Hematopoietic multipotent progenitor cell treated with erythropoietin and hydrocortisone succinate and interleukin-3 and kit ligand, for 17 days (in vitro differentiated cells): ENCODE data around the gene SORCS3.

Experiments used
- DNase-seq: peaks from one replicate; pipeline ENCODE4 v3.0.0-alpha.2; 2015; ENCODE audit warnings: low spot score

SORCS3 gene

DNA sequence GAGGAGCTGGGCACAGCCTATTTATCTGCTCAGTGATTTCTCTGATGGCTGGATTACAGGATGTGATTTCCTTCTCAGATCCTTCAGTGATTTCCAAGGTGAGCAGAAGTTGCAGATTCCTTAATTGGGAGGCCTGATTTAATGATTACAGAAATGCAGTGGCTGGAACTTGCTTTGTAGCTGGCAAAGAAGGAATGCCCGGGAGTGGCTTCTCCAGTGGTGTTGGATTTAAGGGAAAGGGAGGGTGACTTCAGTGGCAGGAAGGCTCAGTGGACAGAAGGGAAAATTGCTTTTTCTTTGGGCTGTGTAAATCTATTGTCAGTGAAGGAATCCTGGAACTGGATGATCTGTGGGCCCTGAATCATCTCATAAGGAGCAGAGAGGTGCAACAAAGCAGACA is 5.1 kb downstream of the SORCS3 start:
- no peak for DNase-seq

DNA sequence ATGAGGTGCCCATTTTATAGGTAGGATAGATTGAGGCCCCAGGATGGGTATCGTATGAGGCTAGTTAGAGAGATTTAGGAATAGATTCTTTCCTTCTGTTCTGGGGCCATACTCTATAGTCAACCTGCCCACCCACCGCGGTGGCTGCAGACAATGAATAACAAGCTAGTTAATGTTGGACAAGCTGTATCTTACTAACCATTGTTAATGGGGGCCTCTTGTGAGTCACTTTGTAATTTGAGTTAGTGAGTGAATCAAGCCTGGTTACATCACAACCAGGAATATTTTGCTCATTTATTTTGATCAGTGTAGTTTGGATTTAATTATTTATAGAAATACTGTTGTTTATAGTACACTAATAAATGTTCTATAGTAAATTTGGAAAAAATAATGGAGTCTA is 7.3 kb downstream of the SORCS3 start:
- no peak for DNase-seq

DNA sequence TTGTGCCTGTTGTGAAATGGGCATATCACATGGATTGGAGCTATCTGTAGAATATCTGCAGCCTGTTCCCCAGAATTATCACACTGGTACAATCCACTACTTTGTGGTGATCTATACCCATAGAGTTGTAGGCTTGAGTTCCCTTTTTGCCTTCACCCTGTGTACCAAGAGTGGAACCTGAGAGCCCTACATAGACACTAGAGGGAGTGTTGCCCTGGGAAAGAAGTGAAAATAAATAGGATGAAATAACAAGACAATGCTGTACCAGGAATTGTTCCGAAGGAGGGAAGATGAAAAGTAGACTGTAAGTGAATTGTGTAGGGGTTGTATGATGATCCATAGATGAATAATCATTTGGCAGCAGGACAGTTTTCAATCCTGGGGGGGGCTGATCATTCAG is 9.0 kb downstream of the SORCS3 start:
- no peak for DNase-seq

DNA sequence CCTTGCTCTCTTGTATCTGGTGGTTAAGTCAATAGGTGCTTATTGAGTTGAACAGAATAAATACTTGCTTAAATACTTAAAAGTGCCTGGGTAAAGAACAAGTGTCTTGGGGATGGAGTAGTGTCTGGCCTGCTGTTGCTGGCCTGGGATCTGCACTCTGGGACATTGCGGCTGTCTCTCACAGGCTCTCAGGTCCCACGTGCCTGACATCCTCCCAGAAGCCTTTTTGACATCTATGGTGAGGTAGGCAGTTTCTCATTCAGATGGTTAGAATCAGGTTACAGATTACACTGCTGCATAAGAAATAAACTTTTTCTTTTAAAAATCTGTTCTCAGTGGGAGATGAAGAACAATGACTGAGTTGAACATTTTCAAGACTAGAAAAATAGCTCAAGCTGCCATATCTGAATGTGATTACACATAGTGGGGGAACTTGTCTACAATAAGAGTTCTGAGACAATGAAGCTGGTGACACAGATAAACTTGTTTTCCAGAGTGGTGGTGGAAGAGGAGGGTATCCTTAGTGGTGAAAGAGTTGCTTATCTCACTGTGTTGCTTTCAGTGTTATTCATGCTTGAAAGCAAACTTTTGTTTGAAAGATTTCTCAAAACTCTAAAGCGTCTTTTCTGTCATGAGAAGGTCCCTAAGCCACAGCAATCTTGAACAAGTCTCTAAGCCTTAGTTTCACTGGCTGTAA is 9.7 kb downstream of the SORCS3 start:
- DNase-seq = no peak

DNA sequence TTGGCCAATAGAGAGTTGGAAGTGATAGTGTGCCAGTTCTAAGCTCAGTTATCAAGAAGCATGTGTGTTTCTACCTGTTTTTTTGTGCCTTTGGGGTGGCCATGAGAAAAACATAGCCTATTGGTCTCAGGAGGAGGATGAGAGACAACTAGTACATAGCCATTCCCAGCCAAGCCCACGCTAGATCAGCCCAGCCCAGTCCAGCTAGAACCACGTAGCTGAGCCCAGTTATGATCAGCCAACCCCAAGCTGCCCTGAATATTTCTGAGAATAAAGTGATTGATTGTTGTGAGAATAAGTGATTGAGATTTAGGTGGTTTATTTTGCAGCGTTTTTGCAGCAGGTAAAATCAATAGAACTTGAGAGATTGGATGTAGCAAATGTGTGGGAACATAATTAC is 15.9 kb downstream of the SORCS3 start:
- no peak for DNase-seq

DNA sequence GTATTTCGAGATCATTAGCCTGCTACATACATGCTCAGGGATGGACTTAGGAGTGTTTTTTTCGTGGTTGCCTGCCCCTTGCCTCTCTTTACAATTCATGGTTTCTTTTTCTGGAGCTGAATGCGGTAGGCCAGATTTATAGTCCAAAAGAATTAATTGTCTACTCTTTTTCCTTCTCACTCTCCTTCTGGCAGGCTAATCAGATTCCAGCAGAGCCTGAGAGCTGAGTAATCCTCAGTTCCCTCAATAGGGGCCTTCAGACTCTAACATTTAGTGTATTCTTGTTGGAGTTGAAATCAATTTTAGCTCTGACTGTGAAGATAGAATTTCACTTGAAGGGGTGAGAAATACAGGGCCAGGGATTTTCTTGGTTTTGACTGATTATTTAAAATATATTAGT is 16.4 kb downstream of the SORCS3 start:
- no peak for DNase-seq

DNA sequence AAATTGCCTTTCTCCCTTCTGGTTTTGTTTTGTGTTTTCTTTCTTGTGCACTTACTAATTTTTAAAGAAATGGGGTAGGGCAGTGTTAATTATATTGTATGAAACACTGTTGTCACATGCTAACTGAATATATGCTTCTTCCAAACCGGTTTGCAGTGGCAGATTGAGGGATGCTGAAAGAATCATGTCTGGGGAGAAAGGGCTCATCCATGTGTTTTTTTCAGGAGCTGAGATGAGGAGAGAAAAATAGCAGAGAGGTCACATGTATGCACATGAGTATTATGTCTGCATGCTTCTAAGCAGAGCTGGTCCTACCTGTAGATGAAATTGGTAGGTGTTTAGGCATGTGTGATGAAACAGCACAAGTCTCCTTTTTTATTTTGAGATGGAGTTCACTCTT is 17.0 kb downstream of the SORCS3 start:
- no peak for DNase-seq

DNA sequence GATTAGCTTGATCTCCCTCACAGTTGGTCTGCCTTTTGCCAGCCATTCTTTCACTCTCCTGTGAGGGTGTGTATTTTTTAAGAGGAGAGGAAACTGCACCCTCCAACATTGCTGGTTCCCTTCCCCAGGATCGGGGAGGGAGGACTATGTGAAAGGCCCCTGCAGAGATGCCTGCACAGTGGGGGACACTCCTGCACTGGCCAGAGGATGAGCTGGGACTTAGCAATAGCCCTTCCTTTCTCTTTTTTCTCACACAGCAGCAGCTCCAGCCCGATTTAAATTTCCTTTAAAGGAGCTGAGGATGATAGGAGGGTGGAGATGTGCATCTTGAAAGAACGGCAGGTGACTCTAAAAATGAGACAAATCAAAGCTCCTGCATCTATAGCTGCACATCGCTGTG is 18.7 kb downstream of the SORCS3 start:
- DNase-seq = no peak

DNA sequence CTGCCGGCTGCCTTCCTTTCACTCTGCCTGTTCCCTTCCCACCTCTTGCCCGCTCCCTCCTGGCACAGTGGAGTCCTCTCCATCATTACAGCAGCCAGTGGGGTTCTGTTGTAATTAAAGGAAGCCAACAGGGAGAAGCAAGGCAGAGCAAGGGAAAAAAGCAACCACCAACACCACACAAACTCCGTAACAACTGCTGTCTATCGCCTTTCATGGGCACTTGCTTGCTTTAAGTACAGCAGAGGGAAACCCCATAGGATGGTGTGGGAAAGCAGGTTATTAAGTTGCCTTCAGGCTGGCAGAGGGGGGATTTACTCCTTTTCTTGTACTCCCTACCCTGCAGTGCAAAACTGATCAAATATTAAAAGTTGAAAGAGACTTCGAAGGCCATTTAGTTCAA is 22.0 kb downstream of the SORCS3 start:
- no peak for DNase-seq

DNA sequence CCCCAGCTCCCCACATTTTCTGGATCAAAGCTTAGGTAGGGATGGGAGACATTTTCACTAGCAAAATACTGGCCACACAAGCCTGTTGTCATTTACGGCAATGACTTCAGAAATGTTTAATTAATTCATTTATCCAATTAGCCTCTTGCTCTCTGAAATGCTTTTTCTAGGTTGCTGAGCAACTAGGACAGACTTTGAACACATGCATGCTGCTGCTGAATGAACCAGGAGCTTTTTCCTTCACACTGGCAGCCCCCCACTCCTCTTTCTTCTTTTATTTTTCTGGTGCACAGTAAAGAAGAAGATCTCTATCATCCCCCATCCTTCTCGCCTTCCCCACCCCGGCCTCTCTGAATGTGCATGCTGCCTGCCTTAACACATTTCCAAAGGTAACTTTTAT is 22.5 kb downstream of the SORCS3 start:
- no peak for DNase-seq

DNA sequence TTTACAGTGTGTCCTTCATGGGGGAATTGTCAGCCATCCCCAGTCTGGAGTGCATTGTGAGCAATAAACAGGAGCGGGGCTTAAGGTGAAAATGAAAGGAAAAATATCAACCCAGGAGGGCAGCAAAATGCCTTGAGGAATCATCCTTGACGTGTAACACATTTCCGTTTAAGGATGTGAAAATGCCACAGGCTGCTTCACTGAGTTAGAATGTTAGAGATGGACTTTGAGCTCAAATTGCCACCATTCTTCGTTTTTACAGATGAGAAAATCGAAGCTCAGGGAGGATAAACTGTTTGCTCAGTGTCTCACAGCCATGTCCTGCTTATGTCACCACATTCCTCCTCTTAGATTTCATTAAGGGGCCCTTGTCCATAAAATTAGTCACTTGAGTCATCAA is 23.1 kb downstream of the SORCS3 start:
- DNase-seq = no peak

DNA sequence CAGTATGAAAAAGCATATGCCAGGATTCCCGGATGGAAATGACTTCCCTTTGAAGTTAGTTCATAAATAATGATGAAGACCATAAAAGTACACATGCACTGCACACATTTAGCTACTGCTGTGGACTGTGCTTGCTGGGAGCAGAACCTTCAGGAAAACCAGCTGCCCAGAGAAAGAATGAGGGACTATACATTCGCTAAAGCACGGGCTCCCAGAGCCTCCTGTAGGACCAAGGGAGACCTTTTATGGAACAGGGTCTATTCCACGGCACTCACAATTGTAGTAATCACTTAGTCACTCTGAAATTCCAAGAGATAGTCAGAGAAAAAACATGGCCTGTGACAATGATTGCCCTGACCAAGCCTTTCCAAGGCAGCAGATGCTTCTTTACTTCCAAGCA is 24.1 kb downstream of the SORCS3 start:
- no peak for DNase-seq

DNA sequence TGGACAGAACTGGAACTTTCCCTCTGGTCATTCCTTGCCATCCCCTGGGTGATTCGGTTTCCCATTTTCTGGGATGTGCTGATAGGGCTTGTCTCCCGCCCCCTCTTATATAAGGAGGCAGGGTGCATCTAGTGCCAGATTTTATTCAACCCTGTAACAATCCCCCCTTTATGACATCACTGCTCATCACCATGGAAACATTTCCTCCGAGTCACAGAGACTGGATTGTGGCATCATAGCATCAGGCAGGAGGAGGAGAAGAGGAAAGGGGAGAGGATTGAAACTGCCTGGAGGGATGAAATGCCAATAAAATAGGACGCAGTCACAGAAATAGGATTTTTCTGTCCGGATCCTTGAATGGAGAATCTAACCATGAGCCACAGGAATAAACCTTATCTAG is 25.0 kb downstream of the SORCS3 start:
- no peak for DNase-seq

DNA sequence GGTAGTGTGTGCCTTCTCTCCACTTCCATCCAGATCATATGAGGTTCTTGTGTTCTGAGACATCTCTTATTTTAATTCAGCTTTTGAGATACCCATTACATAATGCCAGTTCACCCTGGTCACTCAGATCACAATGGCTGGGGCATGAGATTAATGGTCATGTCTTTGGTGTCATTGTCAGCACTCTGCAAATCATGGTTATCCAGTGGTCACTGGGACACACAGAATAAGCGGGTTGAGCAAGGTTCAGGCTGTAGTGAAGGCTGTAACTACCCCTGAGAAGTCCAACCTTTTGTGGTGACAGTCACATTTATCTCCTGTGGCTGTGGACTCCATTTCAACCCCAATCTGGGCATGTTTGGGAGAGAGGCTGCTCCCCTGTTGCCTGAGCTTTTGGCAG is 35.8 kb downstream of the SORCS3 start:
- no peak for DNase-seq

DNA sequence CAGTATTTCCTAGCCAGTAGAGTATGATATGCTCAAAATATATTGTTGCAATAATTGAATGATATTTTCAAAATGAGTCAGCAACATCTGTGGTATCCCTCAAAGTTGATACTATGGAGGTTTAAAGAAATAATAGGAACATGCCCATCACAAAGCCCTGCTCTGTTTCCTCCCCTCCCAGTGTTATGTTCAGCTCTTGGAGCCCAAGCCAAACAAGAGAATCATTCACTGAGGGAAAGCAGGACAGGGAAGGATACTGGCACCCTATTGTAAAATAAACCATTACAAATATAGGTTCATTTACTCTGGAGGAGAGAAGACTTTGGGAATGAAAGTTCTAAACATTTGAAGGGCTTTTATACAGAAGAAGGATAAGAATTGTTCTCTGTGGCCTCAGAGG is 37.6 kb downstream of the SORCS3 start:
- DNase-seq = no peak

DNA sequence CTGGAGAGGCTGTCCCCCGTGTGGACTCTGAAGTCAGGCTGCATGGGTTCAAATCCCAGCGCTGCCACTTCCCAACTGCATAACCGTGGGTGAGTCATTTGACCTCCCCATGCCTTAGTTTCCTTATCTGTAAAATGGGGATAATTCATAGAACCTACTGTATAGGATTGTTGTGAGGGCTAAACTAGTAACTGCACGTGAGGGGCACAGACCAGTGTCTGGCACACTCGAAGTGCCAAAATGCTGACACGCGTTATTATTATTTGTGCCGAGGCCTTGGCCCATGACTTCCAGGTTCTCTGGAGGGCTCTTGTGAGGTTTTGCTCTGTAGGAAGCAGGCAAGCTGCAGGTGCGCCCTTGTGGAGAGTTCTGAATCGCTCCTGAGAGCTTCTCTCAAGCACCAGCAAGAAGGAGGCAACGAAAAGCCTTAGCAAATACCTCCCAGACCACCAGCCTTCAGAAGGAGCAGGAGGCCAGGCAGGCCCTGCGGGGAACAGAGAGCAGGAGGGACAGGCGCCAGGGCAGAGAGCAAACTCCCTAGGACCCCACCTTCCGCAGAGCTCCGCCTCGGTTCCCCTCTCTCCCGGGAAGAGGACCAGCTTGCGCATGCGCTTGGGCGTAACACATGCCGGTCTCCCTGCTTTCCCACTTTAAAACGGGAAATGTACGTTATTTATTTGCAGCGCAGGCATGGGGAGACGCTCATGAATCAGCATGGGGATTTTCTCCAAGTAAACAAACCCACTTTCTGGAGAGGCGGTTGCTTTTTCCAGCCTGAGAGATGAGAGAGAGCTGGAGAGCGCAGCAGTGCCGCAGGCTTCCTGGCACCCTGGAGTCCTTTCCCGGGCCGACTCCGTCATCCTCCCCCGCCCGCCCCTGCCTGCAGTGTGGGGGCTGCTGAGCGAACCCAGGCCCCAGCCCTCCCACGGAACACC is 39.6 kb downstream of the SORCS3 start:
- no peak for DNase-seq

DNA sequence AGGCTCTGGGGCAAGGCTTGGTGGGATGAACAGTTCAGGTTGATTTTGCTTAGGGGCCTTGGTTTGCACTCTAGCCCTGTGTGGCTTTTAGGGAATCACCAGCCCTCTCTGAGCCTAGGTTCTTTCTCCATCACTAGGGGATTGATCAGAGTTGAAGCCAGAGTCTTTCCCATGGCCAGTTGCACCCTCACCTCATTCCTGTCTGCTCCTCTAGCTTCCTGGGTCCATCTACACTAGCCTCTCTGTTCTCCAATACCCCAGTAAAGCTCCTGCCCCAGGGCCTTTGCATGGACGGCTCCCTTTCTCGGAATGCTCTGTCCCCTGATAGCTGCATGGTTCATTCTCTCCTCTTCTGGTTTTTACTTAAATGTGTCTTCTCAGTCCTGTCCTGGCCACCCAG is 40.4 kb downstream of the SORCS3 start:
- no peak for DNase-seq

DNA sequence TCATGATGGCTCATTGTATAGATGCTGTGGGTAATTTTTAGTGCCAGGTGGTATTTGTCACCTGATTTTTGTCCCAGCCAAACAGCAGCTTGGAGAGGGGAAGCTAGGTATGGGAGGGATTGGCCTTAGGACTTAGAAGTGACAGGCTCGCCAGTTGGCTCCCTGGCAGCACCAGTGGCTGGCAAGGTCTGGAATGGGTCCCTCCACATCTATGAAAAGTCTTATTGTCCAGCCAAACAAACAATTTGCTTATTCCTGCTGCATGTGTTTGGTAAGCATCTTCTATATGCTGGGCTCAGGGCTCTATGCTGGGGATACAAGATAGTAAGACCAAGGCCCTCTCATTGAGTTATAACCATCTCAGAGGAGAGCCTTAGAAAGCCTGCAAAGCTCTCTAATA is 42.5 kb downstream of the SORCS3 start:
- no peak for DNase-seq

DNA sequence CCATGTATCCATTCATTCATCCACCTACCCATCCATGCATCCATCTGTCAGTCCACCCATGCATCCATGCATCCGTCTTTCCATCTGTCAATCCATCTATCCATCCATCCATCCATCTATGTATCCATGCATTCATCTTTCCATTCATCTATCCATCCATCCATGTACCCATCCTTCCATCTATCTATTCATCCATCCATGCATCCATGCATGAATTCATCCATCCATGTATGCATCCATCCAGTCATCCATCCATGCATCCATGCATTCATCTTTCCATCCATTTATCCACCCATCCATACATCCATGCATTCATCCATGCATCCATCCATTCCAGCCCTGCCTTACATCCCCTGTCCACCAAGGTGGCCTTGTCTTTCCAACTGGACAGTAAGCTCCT is 45.7 kb downstream of the SORCS3 start:
- DNase-seq = no peak

DNA sequence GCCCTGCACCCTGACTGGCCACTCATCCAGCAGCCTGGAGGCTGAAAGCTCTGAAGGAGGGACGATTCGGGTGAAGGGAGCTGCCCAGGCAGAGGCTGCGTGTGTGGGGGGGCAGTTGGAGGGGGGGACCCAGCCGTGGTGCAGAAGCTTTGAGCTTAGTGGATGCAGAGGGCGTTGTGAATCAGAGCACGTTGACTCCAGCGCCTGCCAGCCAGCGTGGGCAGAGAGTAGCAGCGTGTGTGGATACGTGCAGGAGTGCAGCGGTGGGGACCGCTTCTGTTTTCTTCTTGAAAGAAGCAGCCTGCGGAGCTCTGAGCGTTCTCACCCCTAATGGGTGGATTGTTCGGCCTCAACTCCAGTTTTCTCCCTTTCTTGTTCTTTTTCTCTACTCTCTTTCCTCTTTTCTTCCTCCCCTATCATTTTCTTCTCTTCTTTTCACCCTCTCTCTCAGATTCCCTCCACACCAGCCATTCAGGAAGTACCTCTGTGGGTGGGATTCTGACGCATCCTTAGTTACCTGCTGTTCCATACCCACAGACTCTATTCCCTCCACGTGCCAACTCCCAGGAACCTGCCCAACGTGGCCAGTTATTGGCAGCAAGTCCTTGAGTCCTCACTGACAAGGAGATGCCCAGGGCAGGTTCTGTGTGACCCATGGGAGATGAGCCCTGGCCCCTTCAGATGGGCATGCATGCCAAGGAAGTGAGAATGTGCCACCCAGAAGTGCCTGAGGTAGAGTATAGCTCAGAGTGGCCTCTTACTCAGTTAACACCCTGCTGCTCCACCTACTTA is 47.4 kb downstream of the SORCS3 start:
- DNase-seq = no peak

DNA sequence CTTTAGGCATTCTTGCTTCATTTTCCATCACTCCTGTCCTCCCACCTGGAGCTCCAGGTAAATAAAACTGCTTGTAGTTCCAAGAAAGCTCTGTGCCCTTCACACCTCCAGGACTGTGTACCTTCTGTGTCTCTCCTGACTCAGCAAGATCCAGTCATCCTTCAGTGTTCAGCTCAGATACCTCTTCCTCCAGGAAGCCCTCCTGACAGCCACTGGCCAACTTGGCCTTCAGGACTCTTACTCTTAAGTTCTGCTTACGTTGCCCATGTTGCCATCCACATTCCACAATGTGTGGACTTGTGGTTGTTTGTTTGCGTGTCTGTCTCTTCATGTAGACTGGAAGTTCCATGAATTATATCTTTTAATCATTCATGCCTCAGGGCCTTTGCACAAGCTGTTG is 48.0 kb downstream of the SORCS3 start:
- DNase-seq = no peak

DNA sequence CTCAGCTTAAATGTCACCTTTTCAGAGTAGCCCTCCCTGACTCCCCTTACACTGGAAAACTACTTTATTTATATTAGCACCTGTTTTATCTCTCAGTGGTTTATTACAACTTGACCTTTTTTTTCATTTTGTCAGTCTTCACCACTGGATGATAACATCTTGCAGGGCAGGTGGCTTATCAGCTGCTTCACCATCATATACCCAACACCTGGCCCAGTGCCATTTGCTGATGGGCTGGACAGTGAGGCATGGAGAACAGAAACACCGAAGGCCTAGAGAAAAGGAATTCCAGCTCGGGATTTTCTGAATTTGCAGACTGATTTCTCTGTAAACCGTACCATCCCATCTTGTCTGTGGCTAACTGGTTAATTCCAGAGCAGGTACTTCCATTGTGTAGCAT is 48.5 kb downstream of the SORCS3 start:
- no peak for DNase-seq

DNA sequence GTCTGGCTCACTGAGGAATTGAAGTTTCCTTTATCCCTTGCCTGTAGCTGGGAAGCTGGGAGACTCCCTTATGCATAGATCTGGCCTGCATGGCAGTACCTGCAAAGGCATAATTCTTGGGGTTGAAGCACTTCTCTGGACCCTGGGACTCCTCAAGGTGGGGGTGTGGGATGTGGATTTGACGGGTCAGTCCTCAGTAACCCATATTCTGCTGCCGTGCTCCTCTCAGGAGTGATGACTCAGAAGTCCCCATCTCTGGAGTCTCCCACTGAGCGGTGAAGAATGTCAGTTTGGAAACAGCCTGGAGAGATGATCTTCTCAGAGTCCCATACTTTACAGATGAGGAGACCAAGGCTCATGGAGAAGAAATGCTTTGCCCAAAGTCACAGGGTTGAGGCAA is 49.0 kb downstream of the SORCS3 start:
- no peak for DNase-seq
